ENCODE measurements around the gene PAQR4. TPM values are rescaled to one million over a fixed set of nuclear protein-coding genes. Genes with fewer than 3 reads are reported as not detected.

The PAQR4 gene
- total and polyA plus RNA-seq, 8 donors = 9.5 to 20.1 (median 15.4) TPM

GRCh38 chr16:2960183-2961010 lies 8.8 kb upstream of the PAQR4 start:
- TF ChIP-seq, protein P1, sequence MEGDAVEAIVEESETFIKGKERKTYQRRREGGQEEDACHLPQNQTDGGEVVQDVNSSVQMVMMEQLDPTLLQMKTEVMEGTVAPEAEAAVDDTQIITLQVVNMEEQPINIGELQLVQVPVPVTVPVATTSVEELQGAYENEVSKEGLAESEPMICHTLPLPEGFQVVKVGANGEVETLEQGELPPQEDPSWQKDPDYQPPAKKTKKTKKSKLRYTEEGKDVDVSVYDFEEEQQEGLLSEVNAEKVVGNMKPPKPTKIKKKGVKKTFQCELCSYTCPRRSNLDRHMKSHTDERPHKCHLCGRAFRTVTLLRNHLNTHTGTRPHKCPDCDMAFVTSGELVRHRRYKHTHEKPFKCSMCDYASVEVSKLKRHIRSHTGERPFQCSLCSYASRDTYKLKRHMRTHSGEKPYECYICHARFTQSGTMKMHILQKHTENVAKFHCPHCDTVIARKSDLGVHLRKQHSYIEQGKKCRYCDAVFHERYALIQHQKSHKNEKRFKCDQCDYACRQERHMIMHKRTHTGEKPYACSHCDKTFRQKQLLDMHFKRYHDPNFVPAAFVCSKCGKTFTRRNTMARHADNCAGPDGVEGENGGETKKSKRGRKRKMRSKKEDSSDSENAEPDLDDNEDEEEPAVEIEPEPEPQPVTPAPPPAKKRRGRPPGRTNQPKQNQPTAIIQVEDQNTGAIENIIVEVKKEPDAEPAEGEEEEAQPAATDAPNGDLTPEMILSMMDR (IDR thresholded peaks at IDR 0.05) = no peak
- H3K27me3 ChIP-seq = peaks cover 45 to 100% of the 10 kb centered on the region in 2 donors
- intact Hi-C loops (cut with DNase I) = no loop called here

DNA sequence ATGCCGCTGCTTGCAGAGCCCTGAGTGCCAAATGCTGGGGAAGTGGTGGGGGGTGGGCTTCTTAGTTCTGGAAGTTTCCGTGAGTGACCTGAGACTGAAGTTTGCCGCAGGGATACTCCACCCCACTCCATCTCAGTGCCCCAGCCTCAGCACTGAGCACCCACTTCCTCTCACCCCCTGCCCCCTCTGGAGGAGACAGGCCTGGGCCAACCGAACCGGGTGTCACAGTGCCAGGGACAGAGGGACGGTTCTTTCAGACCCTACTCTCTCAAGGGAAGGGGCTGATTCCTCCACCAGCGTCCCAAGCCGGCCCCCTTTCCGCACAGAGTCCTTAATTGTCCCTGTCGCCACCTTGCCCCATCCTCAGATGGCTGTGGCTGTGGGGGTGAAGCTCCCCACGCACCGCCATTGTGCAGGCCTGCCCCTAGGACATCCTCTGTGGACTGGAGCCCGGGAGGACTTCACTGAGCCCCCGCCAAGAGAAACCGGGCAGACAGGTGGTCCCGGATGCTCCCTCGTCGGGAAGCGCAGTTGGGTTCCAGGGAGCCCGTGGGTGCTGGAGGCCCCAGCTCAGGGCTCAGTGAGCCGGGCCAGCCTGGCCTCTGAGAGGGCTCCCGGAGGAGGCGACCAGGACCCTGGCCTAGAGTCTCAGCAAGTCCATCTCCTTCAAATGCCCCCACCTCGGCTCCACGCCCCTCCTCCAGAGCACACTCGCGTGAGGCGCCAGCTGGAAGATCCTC lies 6.6 kb upstream of the PAQR4 start:
- no peak for ATAC-seq
- Histone ChIP-seq H3K27me3 (peaks cover 58 to 100% of the 10 kb centered on the region in 2 donors), H3K4me3 (no peak overlapping the region), H3K9me3 (no peaks in the 10 kb centered on the region), H3K36me3 (no peaks in the 10 kb centered on the region), H3K4me1 (peaks cover 18 to 48% of the 10 kb centered on the region in 2 donors), H3K27ac (no peak overlapping the region)
- intact Hi-C loops (cut with DNase I) = no loop called here
- TF ChIP-seq, protein P1 (IDR thresholded peaks at IDR 0.05) = no peak
- no peak for DNase-seq

More at GRCh38 chr16:2960183-2961010, 8.8 kb upstream of the PAQR4 start:
- ATAC-seq = no peak
- peaks cover 18 to 45% of the 10 kb centered on the region in 2 donors for H3K4me1 ChIP-seq
- H3K36me3 ChIP-seq = no peaks in the 10 kb centered on the region
- no peak for DNase-seq
- no peaks in the 10 kb centered on the region for H3K9me3 ChIP-seq
- H3K27ac ChIP-seq = no peak overlapping the region
- H3K4me3 ChIP-seq = no peak overlapping the region

DNA sequence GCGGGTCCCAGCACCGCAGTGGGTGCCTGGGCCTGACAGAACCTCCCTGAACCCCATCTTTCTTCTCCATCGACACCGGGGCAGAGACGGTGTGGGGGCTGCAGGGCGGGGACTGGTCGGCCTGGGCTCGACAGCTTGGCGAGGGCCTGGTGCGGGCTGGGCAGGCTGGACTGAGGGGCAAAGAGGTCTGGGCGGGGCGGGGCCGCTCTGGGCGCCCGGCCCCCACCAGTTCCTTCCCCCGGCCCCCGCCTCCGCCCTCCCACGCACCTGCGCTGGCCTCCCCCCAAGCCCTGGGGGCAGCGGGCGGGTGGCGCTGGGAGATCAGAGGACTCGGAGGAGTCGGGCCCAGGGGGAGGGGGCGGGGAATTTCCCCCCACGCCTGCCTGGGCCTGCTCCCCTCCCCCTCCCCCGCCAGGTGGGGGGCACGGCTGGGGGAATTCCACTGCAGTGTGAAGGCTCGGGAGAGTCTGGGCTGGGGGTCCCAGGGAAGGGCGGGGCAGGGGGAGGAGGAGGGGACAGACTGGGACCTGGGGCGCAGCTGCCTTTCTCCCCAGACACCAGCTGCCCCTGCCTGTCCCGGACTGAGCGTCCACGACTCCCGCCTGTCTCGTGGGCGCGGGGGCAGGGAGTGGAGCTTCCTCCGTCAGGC lies 6.0 kb upstream of the PAQR4 start:
- H3K9me3 ChIP-seq = no peaks in the 10 kb centered on the region
- peaks cover 65 to 100% of the 10 kb centered on the region in 2 donors for H3K27me3 ChIP-seq
- H3K4me3 ChIP-seq = no peak overlapping the region
- DNase-seq (no peak), ATAC-seq (no peak)
- TF ChIP-seq, protein P1 (IDR thresholded peaks at IDR 0.05) = no peak
- no peaks in the 10 kb centered on the region for H3K36me3 ChIP-seq
- H3K4me1 ChIP-seq = peaks cover 18 to 55% of the 10 kb centered on the region in 2 donors
- H3K27ac ChIP-seq = no peak overlapping the region
- intact Hi-C loops (cut with DNase I) = no loop called here

GRCh38 chr16:2963723-2964474 lies 5.2 kb upstream of the PAQR4 start, which contains the start of gene KREMEN2:
KREMEN2 (plus strand) TSS chr16:2964275; CDS start chr16:2964521, 246 bp downstream.
- no peak for ATAC-seq
- intact Hi-C loops (cut with DNase I) = no loop called here
- H3K36me3 ChIP-seq = no peaks in the 10 kb centered on the region
- peak within 1 kb of the TSS in 1 of 2 donors; percentile 26 for H3K4me3 ChIP-seq
- DNase-seq = peak in 2 of 4 donors; percentile 40 to 80
- H3K27ac ChIP-seq = no peak within 1 kb of the TSS
- no peaks in the 10 kb centered on the region for H3K9me3 ChIP-seq
- TF ChIP-seq, protein P1 (IDR thresholded peaks at IDR 0.05) = no peak
- H3K4me1 ChIP-seq = peaks cover 21 to 62% of the 10 kb centered on the region in 2 donors
- peaks cover 69 to 99% of the 10 kb centered on the region in 2 donors for H3K27me3 ChIP-seq
